Spleen (tissue), 7 donors: ENCODE data around the gene MBNL2.

Source experiments
- POLR2A ChIP-seq, 3 donors: fragments of 450-650 bp; IDR thresholded peaks; one replicate each; pipeline ENCODE4 v1.5.1; 2017; ENCODE audit warnings: antibody characterized with exemption in 3 of 3, mild to moderate bottlenecking in 1 of 3
- TF ChIP-seq, protein P1 (sequence below), 11 experiments: fragments of 200-600 bp in 7 of 11; fragments of 450-650 bp in 4 of 11; sonication (generic) in 4 of 11; IDR thresholded peaks in 8 of 11; conservative IDR thresholded peaks in 3 of 11; 1 replicate in 7 of 11; 2 replicates in 4 of 11; pipeline versions ENCODE4 v1.4.0 to v1.8.0; 2016 to 2021; ENCODE audit warnings: antibody characterized with exemption in 11 of 11, inconsistent platforms in 4 of 11, mild to moderate bottlenecking in 1 of 11
- donor health status: DM: no; HTN: no; CAD: no; lungs with moderate emphysema.
- donor health status: DM: no; HTN: no; CAD: no.
- donor health status: DM: no; HTN: no; CAD: no.

- TF ChIP-seq, protein P1, sequence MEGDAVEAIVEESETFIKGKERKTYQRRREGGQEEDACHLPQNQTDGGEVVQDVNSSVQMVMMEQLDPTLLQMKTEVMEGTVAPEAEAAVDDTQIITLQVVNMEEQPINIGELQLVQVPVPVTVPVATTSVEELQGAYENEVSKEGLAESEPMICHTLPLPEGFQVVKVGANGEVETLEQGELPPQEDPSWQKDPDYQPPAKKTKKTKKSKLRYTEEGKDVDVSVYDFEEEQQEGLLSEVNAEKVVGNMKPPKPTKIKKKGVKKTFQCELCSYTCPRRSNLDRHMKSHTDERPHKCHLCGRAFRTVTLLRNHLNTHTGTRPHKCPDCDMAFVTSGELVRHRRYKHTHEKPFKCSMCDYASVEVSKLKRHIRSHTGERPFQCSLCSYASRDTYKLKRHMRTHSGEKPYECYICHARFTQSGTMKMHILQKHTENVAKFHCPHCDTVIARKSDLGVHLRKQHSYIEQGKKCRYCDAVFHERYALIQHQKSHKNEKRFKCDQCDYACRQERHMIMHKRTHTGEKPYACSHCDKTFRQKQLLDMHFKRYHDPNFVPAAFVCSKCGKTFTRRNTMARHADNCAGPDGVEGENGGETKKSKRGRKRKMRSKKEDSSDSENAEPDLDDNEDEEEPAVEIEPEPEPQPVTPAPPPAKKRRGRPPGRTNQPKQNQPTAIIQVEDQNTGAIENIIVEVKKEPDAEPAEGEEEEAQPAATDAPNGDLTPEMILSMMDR (IDR thresholded peaks at IDR 0.05 in 8 of 11, conservative IDR thresholded peaks at IDR 0.05 in 3 of 11), result no peak
- TF ChIP-seq POLR2A (IDR thresholded peaks at IDR 0.05), result no peak
Measured at GRCh38 chr13:97194479-97194878, 27.7 kb upstream of the MBNL2 start.
